ENCODE results near the gene ASNS.

The ASNS gene

DNA sequence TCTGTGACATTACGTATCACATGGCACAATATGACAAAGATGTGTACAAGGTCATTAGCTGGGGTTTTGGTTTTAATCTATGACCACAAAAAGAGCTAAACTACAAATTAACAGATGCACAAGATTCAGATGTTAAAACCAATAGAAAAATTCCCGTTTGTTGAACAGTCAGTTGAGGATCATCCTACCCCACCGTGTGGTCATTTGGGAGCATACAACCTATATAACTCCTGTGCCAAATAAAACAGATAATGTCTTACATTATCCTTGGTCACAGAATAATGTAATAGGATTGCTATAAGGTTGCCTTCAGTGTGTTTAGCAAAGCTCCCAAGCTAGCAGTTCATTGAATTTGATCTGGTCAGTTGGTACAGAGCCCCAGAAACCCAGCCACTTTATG, 28.2 kb downstream of the ASNS start:
- no peak for DNase-seq (ENCODE audit: low read depth in 2 of 2)

DNA sequence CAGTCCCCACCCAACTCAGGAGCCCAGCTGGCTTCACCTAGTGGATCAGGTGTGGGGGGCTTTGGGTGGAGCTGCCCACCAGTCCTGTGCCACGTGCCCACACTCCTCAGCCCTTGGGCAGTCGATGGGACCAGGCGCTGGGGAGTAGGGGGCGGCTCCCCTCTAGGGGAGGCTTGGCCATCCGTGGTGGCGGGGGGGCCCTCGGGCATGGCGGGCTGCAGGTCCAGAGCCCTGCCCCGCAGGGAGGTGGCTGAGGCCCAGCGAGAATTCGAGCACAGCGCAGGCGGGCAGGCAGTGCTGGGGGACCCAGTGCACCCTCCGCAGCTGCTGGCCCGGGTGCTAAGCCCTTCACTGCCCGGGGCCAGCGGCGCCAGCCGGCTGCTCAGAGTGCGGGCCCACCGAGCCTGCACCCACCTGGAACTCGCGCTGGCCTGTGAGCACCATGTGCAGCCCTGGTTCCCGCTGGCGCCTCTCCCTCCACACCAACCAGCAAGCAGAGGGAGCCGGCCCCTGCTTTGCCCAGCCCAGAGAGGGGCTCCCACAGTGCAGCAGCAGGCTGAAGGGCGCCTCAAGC, 29.3 kb downstream of the ASNS start:
- no peak for DNase-seq (ENCODE audit: low read depth in 2 of 2)

DNA sequence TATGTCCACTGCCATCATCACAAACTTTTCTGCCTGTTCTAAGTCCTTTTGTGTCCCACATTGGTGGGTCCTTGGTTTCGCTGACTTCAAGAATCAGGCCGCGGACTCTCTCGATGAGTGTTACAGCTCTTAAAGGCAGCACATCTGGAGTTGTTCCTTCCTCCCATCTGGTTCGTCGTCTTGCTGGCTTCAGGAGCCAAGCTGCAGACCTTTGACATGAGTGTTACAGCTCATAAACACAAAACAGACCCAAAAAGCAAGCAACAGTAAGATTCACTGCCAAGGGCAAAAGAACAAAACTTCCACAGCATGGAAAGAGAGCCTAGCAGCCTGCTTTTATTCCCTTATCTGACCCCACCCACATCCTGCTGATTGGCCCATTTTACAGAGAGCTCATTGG, 30.2 kb downstream of the ASNS start:
- DNase-seq (ENCODE audit: low read depth in 2 of 2) = no peak

DNA sequence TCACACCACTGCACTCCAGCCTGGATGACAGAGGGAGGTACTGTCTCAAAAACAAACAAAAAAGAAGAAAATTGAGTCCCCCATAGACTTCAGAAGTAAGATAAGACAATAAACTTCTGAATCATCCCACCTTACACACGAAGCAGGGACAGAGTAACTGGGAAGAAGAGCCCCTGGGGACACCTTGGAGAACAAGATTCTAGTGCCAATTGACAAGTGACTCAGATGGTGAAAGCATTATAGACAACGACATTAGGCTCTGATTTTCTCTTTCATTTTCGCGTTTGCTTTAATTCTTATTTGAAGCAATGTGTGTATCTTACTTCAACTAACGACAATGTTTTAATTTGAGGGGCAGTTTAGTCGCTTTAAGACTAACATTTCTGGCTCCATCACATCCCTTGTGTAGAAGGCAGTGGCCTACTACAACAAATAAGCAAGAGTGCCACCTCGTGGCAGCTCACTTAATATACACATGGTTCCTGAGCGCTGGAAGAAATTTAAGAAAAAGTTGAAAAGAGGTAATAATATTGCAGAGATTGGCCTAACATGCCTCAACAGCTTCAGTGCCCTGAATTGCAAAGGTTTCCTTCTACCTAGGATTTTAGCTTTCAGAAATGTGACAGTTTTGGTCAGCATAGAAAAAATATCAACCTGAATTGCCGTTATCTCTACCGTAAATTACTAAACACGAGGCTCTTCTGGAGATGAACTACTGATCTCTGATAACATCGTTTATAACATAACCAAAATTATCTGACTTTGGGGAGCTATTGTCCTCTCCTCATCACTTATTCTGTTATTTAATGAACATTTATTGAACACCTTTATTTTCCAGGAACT, 36.7 kb downstream of the ASNS start:
- DNase-seq (ENCODE audit: low read depth in 2 of 2) = peak; percentile 11 to 12

DNA sequence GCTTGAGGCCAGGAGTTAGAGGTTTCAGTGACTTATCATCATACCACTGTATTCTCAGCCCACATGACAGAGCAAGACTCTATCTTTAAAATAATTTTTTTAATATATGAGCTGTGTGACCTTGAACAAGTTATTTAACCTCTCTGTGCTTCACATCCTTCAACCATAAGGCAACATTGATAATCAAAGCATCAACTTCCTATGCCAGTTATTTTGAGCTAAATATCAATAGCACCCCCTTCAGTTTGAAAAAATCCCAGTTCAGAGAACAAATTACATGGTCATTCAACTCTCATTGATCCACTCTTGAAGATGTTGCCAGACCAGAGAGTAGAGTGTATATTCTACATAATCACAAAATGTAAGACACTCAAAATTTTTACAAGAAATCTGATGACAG, 53.0 kb downstream of the ASNS start:
- no peak for DNase-seq (ENCODE audit: low read depth in 2 of 2)

DNA sequence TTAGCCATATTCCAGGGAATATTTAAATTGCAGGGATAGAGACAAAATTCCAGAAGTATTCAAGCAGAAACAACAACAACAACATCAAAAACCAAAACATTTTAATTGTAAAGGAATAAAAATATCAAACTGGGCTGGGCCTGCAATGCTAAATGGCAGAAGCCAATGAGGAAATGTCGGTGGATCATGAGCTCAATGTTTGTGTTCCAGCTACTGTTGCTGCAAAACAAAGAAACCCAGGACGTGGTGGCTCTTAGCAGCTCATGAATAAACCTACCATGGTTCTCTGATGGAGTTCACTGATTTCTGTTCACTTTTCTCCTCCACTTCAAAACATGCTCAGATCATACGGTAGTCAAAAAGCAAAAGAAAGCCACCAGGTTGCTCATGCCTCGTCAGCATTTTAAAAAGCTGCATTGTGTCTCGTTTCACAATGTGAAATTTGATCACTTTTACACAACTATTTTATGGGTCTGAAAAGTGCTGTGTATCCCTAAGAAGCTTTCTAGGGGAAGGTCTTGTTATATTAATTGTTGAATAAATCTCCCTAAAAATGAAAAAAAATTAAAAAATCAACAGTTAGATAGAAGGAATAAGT, 54.0 kb downstream of the ASNS start:
- DNase-seq (ENCODE audit: low read depth in 2 of 2) = no peak

Data from stimulated activated CD8-positive, alpha-beta memory T cell treated with anti-CD3 and anti-CD28 coated beads, Interleukin-15, amount 100 ng/mL, for 48 hours (primary cell).